NK-92 (cell line): ENCODE results near the gene MYRFL.

Experiments
- DNase-seq: peaks from one replicate; lab custom pipeline; 2025; ENCODE audit not compliant: unreplicated experiment; lab: John Stamatoyannopoulos, UW

The MYRFL gene

GRCh38 chr12:69896653-69897381, 71.8 kb downstream of the MYRFL start:
- DNase-seq: no peak

- DNase-seq: no peak
These were observed 72.7 kb downstream of the MYRFL start for GRCh38 chr12:69897744-69898143.

- no peak for DNase-seq
These were observed 73.2 kb downstream of the MYRFL start for GRCh38 chr12:69898236-69898635.

- DNase-seq: no peak
These were observed 75.7 kb downstream of the MYRFL start for GRCh38 chr12:69900720-69901131.

- DNase-seq: no peak
These were observed 76.3 kb downstream of the MYRFL start for GRCh38 chr12:69901221-69901905.

- no peak for DNase-seq
These were observed 78.5 kb downstream of the MYRFL start for GRCh38 chr12:69903548-69903947.

GRCh38 chr12:69904777-69905176, 79.8 kb downstream of the MYRFL start:
- no peak for DNase-seq

- DNase-seq: no peak
These were observed 80.8 kb downstream of the MYRFL start for GRCh38 chr12:69905801-69906200.

- no peak for DNase-seq
These were observed 81.6 kb downstream of the MYRFL start for GRCh38 chr12:69906411-69907216.

- DNase-seq: no peak
These were observed 83.2 kb downstream of the MYRFL start for GRCh38 chr12:69908203-69908602.

GRCh38 chr12:69910694-69911093, 85.7 kb downstream of the MYRFL start:
- DNase-seq: no peak

GRCh38 chr12:69913526-69913925, 88.5 kb downstream of the MYRFL start:
- no peak for DNase-seq

- no peak for DNase-seq
These were observed 90.9 kb downstream of the MYRFL start for GRCh38 chr12:69915964-69916363.

GRCh38 chr12:69916544-69917235, 91.7 kb downstream of the MYRFL start:
- no peak for DNase-seq

- DNase-seq: no peak
These were observed 93.3 kb downstream of the MYRFL start for GRCh38 chr12:69918287-69918686.

GRCh38 chr12:69919495-69919894, 94.5 kb downstream of the MYRFL start:
- DNase-seq: no peak

GRCh38 chr12:69921831-69922230, 96.8 kb downstream of the MYRFL start:
- DNase-seq: no peak

GRCh38 chr12:69922999-69923398, 98.0 kb downstream of the MYRFL start:
- no peak for DNase-seq

GRCh38 chr12:69925291-69925690, 100.3 kb downstream of the MYRFL start:
- DNase-seq: no peak

- DNase-seq: no peak
These were observed 102.1 kb downstream of the MYRFL start for GRCh38 chr12:69927164-69927563.

- no peak for DNase-seq
These were observed 104.1 kb downstream of the MYRFL start for GRCh38 chr12:69929125-69929524.
